Activated CD4-positive, alpha-beta T cell treated with anti-CD3 and anti-CD28 coated beads for 48 hours (primary cell): Measurements from ENCODE around the gene FSTL4.
"Not testable (repeated sequence)": the region's sequence is repeated elsewhere in the genome, so short reads cannot be mapped to it uniquely, and the experiment has no call there.

Experiments
- DNase-seq: peaks from one replicate; pipeline ENCODE4 v3.0.0-alpha.2; 2020

Gene FSTL4

DNA sequence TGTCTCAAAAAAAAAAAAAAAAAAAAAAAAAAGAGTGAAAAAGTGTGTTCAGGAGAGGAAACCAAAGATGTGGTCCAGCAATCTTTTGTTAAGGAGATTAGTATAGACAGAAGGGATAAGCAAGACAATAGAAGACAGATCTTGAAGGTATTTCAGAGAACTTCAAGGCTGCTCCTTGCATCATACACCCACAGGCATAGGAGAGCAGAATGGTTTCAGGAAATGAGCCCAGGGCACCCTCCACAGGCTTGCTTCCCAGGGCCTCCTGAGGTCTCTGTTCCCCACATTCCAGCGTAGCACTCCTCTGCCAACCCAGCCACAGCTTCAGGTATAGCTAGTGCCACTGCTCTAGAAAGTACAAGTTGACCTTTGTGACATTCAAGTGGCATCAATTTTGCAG is 65.8 kb downstream of the FSTL4 start:
- no peak for DNase-seq

GRCh38 chr5:133544346-133544745 is 68.0 kb downstream of the FSTL4 start:
- no peak for DNase-seq

GRCh38 chr5:133539818-133540217 is 72.5 kb downstream of the FSTL4 start:
- no peak for DNase-seq

DNA sequence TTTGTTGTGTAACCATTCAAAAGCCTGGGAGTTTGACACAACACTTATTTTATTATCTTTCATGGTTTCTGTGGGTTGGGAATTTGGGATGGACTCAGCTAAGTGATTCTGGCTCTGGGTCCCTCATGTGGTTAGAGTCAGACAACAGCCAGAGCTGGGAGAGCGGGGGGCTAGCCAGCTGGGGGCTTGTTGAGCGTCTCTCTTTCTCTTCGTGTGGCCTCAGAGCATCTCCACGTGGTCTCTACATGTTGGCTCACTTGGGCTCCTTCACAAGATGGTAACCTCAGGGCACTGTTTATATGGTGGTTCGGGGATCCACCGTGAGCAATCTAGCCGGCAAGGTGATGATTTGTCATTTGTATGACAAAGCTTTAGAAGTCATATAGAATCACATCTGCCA is 73.6 kb downstream of the FSTL4 start:
- no peak for DNase-seq

DNA sequence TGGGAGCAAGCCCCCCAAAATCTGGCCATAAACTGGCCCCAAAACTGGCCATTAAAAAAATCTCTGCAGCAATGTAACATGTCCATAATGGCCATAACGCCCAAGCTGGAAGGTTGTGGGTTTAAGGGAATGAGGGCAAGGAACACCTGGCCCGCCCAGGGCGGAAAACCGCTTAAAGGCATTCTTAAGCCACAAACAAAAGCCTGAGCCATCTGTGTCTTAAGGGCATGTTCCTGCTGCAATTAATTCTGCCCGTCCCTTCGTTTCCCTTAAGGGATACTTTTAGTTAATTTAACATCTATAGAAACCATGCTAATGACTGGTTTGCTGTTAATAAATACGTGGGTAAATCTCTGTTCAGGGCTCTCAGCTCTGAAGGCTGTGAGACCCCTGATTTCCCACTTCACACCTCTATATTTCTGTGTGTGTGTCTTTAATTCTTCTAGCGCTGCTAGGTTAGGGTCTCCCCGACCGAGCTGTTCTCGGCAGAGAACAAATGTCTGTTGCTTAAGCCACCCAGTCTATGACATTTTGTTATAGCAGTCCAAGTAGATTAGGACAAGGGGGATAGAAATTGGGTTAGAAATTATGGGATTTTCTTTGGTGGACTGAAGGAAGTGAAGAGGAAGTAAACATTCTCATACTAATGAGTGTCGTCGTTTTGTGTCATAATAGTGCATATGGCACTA is 77.0 kb downstream of the FSTL4 start:
- DNase-seq: not testable (repeated sequence)

DNA sequence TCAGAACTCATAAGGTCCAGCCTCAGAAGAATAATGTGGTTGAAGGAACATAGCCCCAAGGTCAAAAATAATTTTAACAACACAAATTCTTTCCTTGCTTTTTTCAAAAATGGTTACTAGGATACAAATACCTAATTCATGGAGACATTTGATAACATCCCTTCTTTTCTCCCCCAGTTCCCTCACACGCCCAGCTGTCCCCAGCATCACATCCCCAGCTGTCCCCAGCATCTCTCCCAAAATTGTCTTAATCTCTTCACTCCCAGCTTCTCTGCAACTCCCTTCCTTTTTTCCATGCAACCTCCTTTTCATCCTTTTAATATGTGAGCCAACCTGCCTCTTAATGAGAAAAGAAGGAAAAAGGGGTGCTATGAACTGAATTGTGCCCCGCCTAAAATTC is 77.8 kb downstream of the FSTL4 start:
- no peak for DNase-seq

DNA sequence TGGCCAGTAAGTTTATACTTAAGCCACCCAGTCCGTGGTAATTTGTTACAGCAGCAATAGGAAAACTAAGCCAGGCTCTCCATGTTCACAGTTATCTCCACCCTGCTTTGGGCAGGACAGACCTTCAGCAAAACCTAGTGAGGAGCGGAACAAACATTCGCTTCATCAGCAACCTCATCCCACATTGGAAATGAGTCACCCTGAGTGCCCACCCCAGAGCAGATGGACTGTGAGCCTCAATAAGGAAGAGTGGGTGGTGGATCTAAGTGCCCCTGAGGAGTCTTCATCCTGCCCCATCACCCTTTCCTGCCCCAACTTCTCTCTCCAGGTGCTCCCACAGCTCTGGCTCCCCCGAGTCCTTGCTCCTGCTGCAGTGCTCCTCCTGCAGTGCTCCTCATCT is 78.8 kb downstream of the FSTL4 start:
- no peak for DNase-seq

- DNase-seq: no peak
Observed at GRCh38 chr5:133531594-133531993, 80.7 kb downstream of the FSTL4 start.

GRCh38 chr5:133531178-133531577 is 81.2 kb downstream of the FSTL4 start:
- DNase-seq: no peak

GRCh38 chr5:133530270-133530669 is 82.1 kb downstream of the FSTL4 start:
- no peak for DNase-seq

GRCh38 chr5:133528841-133529240 is 83.5 kb downstream of the FSTL4 start:
- DNase-seq: no peak

DNA sequence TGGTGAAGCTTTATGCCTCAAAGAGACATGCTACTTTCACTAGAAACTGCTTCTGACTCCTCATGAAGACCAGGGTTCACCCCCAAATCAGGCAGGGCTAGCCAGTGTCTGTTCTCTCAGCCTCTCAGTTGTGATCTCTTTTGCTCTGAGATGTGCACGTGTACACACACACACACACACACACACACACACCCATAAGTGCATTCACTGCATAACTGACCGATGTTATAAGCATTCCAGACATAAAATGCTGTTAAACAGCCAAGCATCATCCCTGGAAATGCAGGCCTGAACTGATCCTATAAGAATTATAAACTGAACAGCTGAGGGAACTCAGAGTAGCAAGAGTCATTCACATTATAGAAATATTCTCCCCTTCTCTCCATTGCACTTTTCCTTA is 85.0 kb downstream of the FSTL4 start:
- no peak for DNase-seq

DNA sequence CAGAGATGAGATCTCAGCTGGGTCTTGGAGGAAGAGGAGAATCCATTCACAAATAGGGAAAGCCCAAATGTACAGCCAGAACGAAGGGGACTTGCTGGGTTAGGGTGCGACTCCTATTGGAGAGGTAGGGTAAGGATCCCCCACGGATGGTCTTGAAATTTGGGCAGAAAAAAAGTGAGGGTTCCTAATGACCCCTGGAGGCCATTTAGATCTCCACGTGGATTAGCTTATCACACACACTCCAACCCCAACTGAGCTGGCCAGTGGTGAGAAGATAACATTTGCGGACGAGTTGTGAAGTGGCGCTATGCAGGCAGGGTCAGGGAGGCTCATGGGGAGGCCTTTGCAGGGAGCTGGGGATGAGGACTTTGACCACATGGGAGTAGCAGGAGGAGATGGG is 86.0 kb downstream of the FSTL4 start:
- DNase-seq: no peak

DNA sequence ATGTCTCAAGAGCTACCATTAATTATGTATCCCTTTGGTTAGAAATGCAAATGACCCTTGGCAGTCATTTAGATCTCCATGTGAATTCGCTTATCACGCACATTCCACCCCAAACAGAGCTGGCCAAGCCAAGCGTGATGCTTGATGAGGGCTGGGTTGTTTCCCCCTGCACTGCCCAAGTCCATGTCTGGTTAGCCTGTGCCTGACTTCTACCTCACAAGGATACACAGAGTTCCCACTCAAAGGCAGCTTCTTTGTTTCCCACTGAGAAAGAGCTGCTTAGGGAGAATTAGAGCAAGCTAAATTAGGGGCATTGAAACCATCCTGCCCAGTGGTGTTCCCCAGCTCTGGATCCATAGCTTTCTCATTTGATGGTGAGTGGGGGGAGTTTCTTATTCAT is 87.2 kb downstream of the FSTL4 start:
- DNase-seq: no peak

- no peak for DNase-seq
Observed at GRCh38 chr5:133524666-133525065, 87.7 kb downstream of the FSTL4 start.

DNA sequence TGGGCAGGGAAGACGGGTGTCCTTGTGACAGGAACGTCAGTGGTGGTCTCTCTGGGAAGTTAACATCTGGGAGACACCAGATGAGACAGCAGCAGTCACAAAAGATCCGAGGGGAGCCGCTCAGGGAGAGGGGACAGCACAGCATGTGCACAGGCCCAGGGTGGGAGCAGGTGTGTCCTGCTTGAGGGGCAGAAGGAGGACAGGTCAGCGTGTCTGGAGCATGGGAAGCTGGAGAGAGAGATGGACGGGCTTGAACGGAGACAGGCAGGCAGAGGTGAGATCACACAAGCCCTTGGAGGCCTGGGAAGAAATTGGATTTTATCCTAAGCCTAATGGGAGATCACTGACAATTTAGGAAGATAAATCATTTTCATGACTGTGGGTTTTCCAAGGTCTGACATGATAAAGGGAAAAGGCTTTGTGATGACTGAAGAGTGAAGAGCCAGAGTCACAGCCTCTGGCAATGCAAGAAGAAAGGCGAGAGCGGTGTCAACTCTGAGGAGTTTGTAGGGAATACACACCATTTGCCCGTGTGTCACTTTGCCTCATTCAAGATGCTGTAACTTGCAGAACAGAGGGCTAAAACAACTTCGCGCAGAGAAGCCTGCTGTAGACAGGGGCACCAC is 88.3 kb downstream of the FSTL4 start:
- DNase-seq: no peak

DNA sequence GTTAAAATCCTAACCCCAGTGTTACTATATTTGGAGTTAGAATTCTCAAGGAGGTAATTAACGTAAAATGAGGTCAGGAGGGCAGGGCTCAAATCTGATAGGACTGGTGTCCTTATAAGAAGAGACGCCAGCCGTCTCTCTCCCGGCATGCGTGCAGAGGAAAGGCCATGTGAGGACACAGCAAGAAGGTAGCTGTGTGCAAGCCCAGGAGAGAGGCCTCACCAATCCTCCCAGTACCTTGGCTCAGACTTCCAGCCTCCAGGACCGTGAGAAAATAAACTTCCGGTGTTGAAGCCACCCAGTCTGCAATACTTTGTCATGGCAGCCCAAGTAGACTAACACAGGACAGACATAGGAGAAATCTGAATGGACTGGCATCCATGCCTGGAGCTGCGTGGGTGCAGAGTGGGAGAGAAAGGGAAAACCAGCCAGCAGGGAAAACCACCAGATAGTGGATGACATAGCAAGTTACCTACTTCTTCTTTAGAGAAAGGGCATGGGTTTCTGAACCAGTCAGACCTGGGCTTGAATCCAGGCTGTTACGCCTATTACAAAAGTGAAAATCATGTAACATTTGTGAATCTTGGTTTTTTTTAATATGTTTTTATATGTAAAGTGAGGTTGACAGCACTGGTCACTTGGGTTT is 89.2 kb downstream of the FSTL4 start:
- DNase-seq: no peak

DNA sequence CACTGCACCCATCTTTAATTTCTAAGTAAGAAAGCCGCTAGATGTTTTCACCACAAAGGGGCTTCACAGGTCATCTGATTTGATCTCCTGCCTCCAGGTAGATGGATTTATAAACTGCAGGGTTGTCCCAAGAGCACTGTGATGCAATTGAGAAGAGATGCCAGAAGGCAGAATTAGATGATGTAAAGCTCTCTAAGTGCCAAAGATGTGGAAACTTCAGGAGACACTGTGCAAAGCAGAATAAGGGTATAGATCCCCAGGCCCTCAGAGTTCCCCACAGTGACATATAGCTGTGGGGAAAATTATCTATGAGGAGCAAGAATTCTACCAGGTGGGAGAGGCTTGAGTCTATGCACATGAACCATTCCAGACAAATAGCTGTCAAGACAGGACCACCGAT is 90.5 kb downstream of the FSTL4 start:
- DNase-seq: no peak

GRCh38 chr5:133520991-133521706 is 91.2 kb downstream of the FSTL4 start:
- DNase-seq: no peak

DNA sequence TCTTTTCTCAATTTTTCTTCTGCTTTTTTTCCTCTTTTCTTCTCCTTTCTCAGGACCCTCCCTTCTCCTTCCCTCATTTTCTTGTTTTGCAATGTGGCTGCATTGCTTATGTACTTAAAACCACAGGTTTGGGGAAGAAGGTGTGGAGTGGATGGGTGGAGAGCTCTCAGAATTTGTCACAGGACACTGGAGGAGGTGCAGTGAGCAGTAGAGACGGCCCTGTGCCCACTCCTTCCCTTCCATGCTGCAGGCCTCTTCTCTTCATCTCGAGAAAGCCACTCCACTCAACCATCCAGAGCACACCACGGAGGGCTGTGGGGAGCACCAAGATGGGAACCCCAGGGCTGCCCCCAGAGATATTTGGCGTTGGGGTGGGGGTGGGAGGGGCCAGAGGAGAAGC is 92.3 kb downstream of the FSTL4 start:
- no peak for DNase-seq

DNA sequence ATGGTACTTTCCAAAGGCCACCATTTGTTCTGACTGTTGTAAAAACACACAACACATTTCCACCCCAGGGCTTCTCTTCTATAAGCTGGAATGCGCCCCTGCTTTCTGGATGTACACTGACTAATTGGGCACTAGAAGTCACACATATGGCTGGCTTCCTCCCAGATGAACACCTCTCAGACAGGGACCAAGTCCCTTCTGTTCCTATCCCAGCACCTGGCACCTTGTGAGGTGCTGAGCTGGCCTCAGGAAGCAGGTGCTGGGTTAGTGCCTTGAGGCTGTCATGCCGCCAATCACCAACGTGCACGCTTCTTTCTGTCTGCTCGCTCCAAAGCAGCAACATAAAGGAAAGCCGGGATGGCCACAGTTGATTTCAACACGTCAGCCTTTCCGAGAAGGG is 93.2 kb downstream of the FSTL4 start:
- no peak for DNase-seq

DNA sequence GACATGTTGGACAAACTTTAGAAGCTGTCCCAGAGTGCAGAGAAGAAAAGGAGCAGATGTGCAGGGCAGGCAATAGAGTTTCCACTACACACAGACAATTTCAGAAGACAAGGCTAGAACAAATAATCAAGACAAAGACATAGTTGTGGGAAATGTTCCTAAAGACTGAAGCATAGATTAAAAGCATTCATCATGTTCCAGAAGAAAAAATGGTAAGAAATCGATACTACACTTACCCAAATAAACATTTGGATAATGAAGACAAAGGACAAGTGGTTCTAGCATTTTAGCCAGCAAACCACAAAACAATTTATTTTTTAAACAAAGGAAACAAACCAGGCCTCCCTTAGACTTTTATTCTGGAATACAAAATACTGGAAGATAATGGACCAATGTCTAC is 97.9 kb downstream of the FSTL4 start:
- no peak for DNase-seq

- no peak for DNase-seq
Observed at GRCh38 chr5:133512896-133513295, 99.4 kb downstream of the FSTL4 start.

DNA sequence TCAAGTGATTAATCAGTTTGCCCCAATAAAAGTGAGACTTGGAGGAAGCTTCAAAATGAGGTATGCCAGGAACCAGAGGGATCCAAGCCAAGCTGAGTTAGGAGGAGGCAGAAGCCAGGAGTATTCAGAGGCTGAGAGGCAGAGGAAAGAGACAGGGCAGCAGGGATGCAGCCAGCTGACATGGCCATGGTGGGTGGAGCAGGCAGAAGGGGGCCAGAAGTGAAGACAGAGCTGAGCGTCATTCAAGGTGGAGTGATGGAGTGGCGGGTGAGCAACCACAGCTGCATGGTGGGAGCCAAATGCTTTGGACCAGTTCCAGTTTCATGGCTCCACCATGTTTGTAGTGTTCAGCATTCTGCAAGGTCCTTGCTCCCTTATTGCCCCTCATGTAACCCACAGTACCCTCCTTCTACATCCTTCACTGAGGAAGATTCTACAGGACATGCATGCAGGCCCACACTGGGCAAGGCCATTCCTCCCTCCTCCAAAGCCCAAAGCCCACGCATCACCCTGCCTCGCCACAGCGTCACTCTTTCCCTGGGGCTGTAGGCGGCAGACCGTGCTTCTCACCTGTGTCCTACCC is 100.6 kb downstream of the FSTL4 start:
- no peak for DNase-seq
